T-helper 1 cell (primary cell): Measurements from ENCODE around the gene MYADML2.

Source experiments
- DNase-seq, 5 donors: peaks; one replicate each; pipeline ENCODE4 v3.0.0-alpha.2; 2012 to 2020

The MYADML2 gene

GRCh38 chr17:81977211-81977808, 30.3 kb upstream of the MYADML2 start, which contains the start of gene ASPSCR1:
TSS of gene ASPSCR1 (plus strand) at chr17:81977629. CDS start at chr17:81977647, 18 bp downstream.
- peak; percentile 82 to 94 (median 87) for DNase-seq

GRCh38 chr17:81976332-81977210, 29.5 kb upstream of the MYADML2 start:
- peak in 1 of 5 donors; percentile 24 for DNase-seq

- no peak for DNase-seq
Measured at GRCh38 chr17:81973432-81973831, 26.4 kb upstream of the MYADML2 start.

GRCh38 chr17:81968850-81969812, 22.1 kb upstream of the MYADML2 start:
- no peak for DNase-seq

GRCh38 chr17:81968396-81968745, 21.3 kb upstream of the MYADML2 start:
- DNase-seq: no peak

- DNase-seq: peak; percentile 76 to 88 (median 82)
Measured at GRCh38 chr17:81967533-81968395, 20.7 kb upstream of the MYADML2 start.

GRCh38 chr17:81967244-81967532, 20.2 kb upstream of the MYADML2 start:
- DNase-seq: no peak

GRCh38 chr17:81966343-81967243, 19.6 kb upstream of the MYADML2 start:
- DNase-seq: no peak

GRCh38 chr17:81964081-81964849, 17.2 kb upstream of the MYADML2 start:
- no peak for DNase-seq

- DNase-seq: no peak
Measured at GRCh38 chr17:81962499-81963441, 15.7 kb upstream of the MYADML2 start.

- no peak for DNase-seq
Measured at GRCh38 chr17:81961521-81962498, 14.8 kb upstream of the MYADML2 start.

- no peak for DNase-seq
Measured at GRCh38 chr17:81961087-81961511, 14.1 kb upstream of the MYADML2 start, which contains the start of gene NOTUM. TSS of gene NOTUM (minus strand) at chr17:81961187. CDS start at chr17:81960909, 278 bp downstream.

- no peak for DNase-seq
Measured at GRCh38 chr17:81960130-81960958, 13.3 kb upstream of the MYADML2 start.

GRCh38 chr17:81959362-81960129, 12.5 kb upstream of the MYADML2 start:
- peak; percentile 61 to 86 (median 77) for DNase-seq

- no peak for DNase-seq
Measured at GRCh38 chr17:81958633-81959342, 11.8 kb upstream of the MYADML2 start.
